Uterus (tissue), 2 donors: ENCODE data around the gene PTPMT1.

ENCODE experiments used
- CTCF ChIP-seq, 4 experiments: fragments of 200-600 bp in 2 of 4; fragments of 450-650 bp in 2 of 4; sonication (generic) in 2 of 4; IDR thresholded peaks; one replicate each; pipeline ENCODE4 v1.5.1; 2016 to 2019; ENCODE audit warnings: antibody characterized with exemption in 4 of 4, mild to moderate bottlenecking in 2 of 4, moderate library complexity in 1 of 4
- POLR2A ChIP-seq, 2 donors: fragments of 450-650 bp; IDR thresholded peaks; one replicate each; pipeline ENCODE4 v1.6.1; 2016; ENCODE audit warnings: antibody characterized with exemption in 2 of 2, mild to moderate bottlenecking in 1 of 2, moderate library complexity in 1 of 2

GRCh38 chr11:47593934-47594855, 28.8 kb downstream of the PTPMT1 start, which contains the start of gene C1QTNF4:
- TF ChIP-seq CTCF (IDR thresholded peaks at IDR 0.05) = no peak
- no peak for TF ChIP-seq POLR2A (IDR thresholded peaks at IDR 0.05)
